Body of pancreas (tissue), 4 donors: ENCODE measurements around the gene RUNDC1. TPM values are rescaled to one million over a fixed set of nuclear protein-coding genes. Genes with fewer than 3 reads are reported as not detected.

ENCODE experiments used
- ATAC-seq: fragments of 150-250 bp; one replicate; pipeline ENCODE4 v1.9.1; 2016
- DNase-seq, 4 donors: peaks; one replicate each; pipeline ENCODE4 v3.0.0-alpha.2; 2019
- H3K27ac ChIP-seq, 4 donors: fragments of 200-600 bp; sonication (generic); 1 replicate in 3 of 4; 2 replicates in 1 of 4; pipeline versions ENCODE4 v1.5.1 to v1.6.1; 2016 to 2019; ENCODE audit warnings: mild to moderate bottlenecking in 1 of 4, mixed read lengths in 1 of 4, moderate library complexity in 1 of 4
- H3K27me3 ChIP-seq, 2 donors: fragments of 200-600 bp; sonication (generic); one replicate each; pipeline ENCODE4 v1.6.0; 2016; ENCODE audit warnings: mild to moderate bottlenecking in 1 of 2
- H3K36me3 ChIP-seq, 2 donors: fragments of 200-600 bp; sonication (generic); replicated peaks in 1 of 2; 2 replicates each; pipeline ENCODE4 v1.5.1; 2016; ENCODE audit warnings: low read depth in 2 of 2; ENCODE audit not compliant: insufficient read depth in 1 of 2
- H3K4me1 ChIP-seq: fragments of 200-600 bp; sonication (generic); one replicate; pipeline ENCODE4 v1.6.0; 2016
- H3K4me3 ChIP-seq, 2 donors: fragments of 200-600 bp; sonication (generic); 1 replicate in 1 of 2; 2 replicates in 1 of 2; pipeline ENCODE4 v1.5.1; 2016 to 2019
- H3K9me3 ChIP-seq, 3 donors: fragments of 200-600 bp; sonication (generic); 1 replicate in 2 of 3; 2 replicates in 1 of 3; pipeline ENCODE4 v1.5.1; 2016
- CTCF ChIP-seq, 7 experiments: fragments of 450-650 bp in 4 of 7; fragments of 200-600 bp in 3 of 7; sonication (generic) in 3 of 7; IDR thresholded peaks; one replicate each; pipeline ENCODE4 v1.5.1; 2016 to 2019; ENCODE audit warnings: antibody characterized with exemption in 7 of 7
- POLR2A ChIP-seq, 3 donors: fragments of 450-650 bp; IDR thresholded peaks; one replicate each; pipeline ENCODE4 v1.6.1; 2016; ENCODE audit warnings: antibody characterized with exemption in 3 of 3, mild to moderate bottlenecking in 2 of 3
- WGBS, 2 donors: methylation state at CpG; one replicate each; pipeline ENCODE4 v1.1.5; 2017; 5-methylcytosine and 5-hydroxymethylcytosine counted together
- intact Hi-C: fragments of 100-400 bp; cut with DNase I; formaldehyde crosslinking; loops from one replicate; pipeline ENCODE4 v1.15.1; 2023
- total RNA-seq, 2 donors: library from RNA; depleted of rRNA; stranded (reverse); fragments of >200 nt; gene quantifications; one replicate each; pipeline ENCODE4 v1.1.0, GENCODE V29; 2016

The RUNDC1 gene
- total RNA-seq, 2 donors from 2014 or later: 17.1 to 37.6 TPM

- no peak for DNase-seq
- no peaks in the 10 kb centered on the region for H3K9me3 ChIP-seq
- WGBS, 2 donors: 67 to 77% methylated on average over 6 of the region's 6 CpGs
- H3K27ac ChIP-seq: no peak overlapping the region
- no peaks in the 10 kb centered on the region for H3K4me1 ChIP-seq
- no peaks in the 10 kb centered on the region for H3K27me3 ChIP-seq
- H3K4me3 ChIP-seq: no peak overlapping the region
- intact Hi-C loops: no loop called here
- TF ChIP-seq POLR2A (IDR thresholded peaks at IDR 0.05) (no peak), CTCF (IDR thresholded peaks at IDR 0.05) (no peak)
- ATAC-seq: no peak
- no peaks in the 10 kb centered on the region for H3K36me3 ChIP-seq
Observed at GRCh38 chr17:43030137-43030767, 49.9 kb downstream of the RUNDC1 start.

GRCh38 chr17:43031666-43032065 lies 51.3 kb downstream of the RUNDC1 start:
- DNase-seq (no peak), ATAC-seq (no peak)
- no peaks in the 10 kb centered on the region for H3K4me1 ChIP-seq
- no peak overlapping the region for H3K27ac ChIP-seq
- no peak overlapping the region for H3K4me3 ChIP-seq
- H3K36me3 ChIP-seq: no peaks in the 10 kb centered on the region
- 62 to 76% methylated on average over 3 of the region's 3 CpGs for WGBS, 2 donors
- intact Hi-C loops: no loop called here
- H3K27me3 ChIP-seq: no peaks in the 10 kb centered on the region
- no peaks in the 10 kb centered on the region for H3K9me3 ChIP-seq
- TF ChIP-seq POLR2A (IDR thresholded peaks at IDR 0.05): no peak
- no peak for TF ChIP-seq CTCF (IDR thresholded peaks at IDR 0.05)

GRCh38 chr17:43033948-43034881 lies 53.9 kb downstream of the RUNDC1 start:
- Histone ChIP-seq H3K4me1 (no peaks in the 10 kb centered on the region), H3K27me3 (no peaks in the 10 kb centered on the region), H3K9me3 (no peaks in the 10 kb centered on the region), H3K4me3 (no peak overlapping the region), H3K36me3 (no peaks in the 10 kb centered on the region), H3K27ac (no peak overlapping the region)
- WGBS, 2 donors: 49 to 50% methylated on average over 12 of the region's 12 CpGs
- ATAC-seq: no peak
- TF ChIP-seq POLR2A (IDR thresholded peaks at IDR 0.05): no peak
- no peak for TF ChIP-seq CTCF (IDR thresholded peaks at IDR 0.05)
- intact Hi-C loops: no loop called here
- DNase-seq: no peak

GRCh38 chr17:43034894-43035293 lies 54.5 kb downstream of the RUNDC1 start:
- WGBS, 2 donors: 87 to 96% methylated on average over 3 of the region's 3 CpGs
- Histone ChIP-seq H3K36me3 (no peaks in the 10 kb centered on the region), H3K9me3 (no peaks in the 10 kb centered on the region), H3K27ac (no peak overlapping the region), H3K4me1 (no peaks in the 10 kb centered on the region), H3K27me3 (no peaks in the 10 kb centered on the region), H3K4me3 (no peak overlapping the region)
- no peak for TF ChIP-seq CTCF (IDR thresholded peaks at IDR 0.05)
- no peak for TF ChIP-seq POLR2A (IDR thresholded peaks at IDR 0.05)
- intact Hi-C loops: no loop called here
- DNase-seq (no peak), ATAC-seq (no peak)
